ENCODE results near the gene FILIP1. TPM values are rescaled to one million over a fixed set of nuclear protein-coding genes. Genes with fewer than 3 reads are reported as not detected.
A peak's percentile ranks its signal among the peaks of the same experiment; 100 is the strongest.
"Not testable (repeated sequence)": the region's sequence is repeated elsewhere in the genome, so short reads cannot be mapped to it uniquely, and the experiment has no call there.

The FILIP1 gene
- total and polyA plus RNA-seq, 10 of the 15 experiments (the other 5 are each of a cell fraction or from before 2014, with no cell fraction given) = 0.23 to 2.0 (median 0.44) TPM

DNA sequence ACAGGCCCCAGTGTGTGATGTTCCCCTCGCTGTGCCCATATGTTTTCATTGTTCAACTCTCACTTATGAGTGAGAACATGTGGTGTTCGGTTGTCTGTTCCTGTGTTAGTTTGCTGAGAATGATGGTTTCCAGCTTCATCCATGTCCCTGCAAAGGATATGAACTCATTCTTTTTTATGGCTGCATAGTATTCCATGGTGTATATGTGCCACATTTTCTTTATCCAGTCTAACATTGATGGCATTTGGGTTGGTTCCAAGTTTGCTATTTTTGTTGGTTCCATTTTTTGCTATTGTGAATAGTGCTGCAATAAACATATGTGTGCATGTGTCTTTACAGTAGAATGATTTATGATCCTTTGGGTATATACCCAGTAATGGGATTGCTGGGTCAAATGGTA lies 83.0 kb downstream of the FILIP1 start:
- ATAC-seq = not testable (repeated sequence)

DNA sequence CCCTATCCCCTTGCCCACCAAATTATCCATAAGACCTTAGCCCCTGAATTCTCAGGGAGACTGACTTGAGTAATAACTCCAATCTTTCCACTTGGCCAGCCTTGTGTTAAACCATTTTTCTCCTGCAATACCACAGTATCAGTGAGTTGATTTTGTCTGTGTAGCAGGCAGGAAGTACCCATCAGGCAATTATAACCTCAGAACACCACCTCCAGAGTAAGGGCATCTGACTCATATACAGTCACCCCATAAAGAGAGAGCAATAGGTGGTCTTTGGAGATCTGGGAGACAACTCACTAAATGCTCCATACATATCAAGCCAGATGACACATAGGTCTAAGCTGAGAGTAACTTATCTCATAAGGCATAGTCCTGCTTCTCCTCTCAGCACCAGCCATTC lies 83.7 kb downstream of the FILIP1 start:
- FAIRE-seq (no peak), DNase-seq (ENCODE audit: low read depth, low spot score) (no peak), ATAC-seq (peak; percentile 24; the same call in 1 of the 3 replicates)
- H3K79me2 ChIP-seq (ENCODE audit: control insufficient read depth, insufficient read depth, low read length) = no peaks in the 10 kb centered on the region
- no peaks in the 10 kb centered on the region for H3K4me1 ChIP-seq (ENCODE audit: control insufficient read depth, insufficient read depth, low read length)
- in situ Hi-C loops (cut with MboI) (no loop called here), intact Hi-C loops (cut with micrococcal nuclease; ENCODE audit: unreplicated experiment) (loop anchor here (5.0 kb wide), 1 partner anchor 33 kb away; no protein-coding TSS in a partner anchor)
- TF ChIP-seq JUND (IDR thresholded peaks at IDR 0.05; ENCODE audit: low read depth, low read length) (no peak), MTA2 (IDR thresholded peaks at IDR 0.05; ENCODE audit: low read depth) (no peak), NFIC (IDR thresholded peaks at IDR 0.05; ENCODE audit: low read depth, low read length) (no peak), RCOR1 (conservative IDR thresholded peaks at IDR 0.05; ENCODE audit: low read depth, low read length) (no peak), EP300 (IDR thresholded peaks at IDR 0.05; ENCODE audit: borderline replicate concordance in 1 of 2, control insufficient read depth in 1 of 2, low read depth in 2 of 2, low read length in 2 of 2) (no peak), WRNIP1 (IDR thresholded peaks at IDR 0.05; ENCODE audit: borderline replicate concordance, low read depth, low read length) (no peak), SMC3 (IDR thresholded peaks at IDR 0.05; ENCODE audit: borderline replicate concordance, low read length) (no peak)
- TF ChIP-seq, protein P1, sequence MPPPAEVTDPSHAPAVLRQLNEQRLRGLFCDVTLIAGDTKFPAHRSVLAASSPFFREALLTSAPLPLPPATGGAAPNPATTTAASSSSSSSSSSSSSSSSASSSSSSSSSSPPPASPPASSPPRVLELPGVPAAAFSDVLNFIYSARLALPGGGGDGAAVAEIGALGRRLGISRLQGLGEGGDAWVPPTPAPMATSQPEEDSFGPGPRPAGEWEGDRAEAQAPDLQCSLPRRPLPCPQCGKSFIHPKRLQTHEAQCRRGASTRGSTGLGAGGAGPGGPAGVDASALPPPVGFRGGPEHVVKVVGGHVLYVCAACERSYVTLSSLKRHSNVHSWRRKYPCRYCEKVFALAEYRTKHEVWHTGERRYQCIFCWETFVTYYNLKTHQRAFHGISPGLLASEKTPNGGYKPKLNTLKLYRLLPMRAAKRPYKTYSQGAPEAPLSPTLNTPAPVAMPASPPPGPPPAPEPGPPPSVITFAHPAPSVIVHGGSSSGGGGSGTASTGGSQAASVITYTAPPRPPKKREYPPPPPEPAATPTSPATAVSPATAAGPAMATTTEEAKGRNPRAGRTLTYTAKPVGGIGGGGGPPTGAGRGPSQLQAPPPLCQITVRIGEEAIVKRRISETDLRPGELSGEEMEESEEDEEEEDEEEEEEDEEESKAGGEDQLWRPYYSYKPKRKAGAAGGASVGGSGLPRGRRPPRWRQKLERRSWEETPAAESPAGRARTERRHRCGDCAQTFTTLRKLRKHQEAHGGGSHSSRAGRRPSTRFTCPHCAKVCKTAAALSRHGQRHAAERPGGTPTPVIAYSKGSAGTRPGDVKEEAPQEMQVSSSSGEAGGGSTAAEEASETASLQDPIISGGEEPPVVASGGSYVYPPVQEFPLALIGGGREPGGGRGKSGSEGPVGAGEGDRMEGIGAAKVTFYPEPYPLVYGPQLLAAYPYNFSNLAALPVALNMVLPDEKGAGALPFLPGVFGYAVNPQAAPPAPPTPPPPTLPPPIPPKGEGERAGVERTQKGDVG (CRISPR knock-in tag; IDR thresholded peaks at IDR 0.05) = no peak
- no peak overlapping the region for H3K9ac ChIP-seq (ENCODE audit: control insufficient read depth, insufficient read depth, low read length)
- no peaks in the 10 kb centered on the region; the same call in 2 of the 3 replicates for H3K9me3 ChIP-seq (replicated peaks; ENCODE audit: control insufficient read depth, insufficient read depth, low read length)
- H3K4me2 ChIP-seq (ENCODE audit: control insufficient read depth, insufficient read depth) = no peak overlapping the region
- POLR2A ChIA-PET = no interaction called here
- no peaks in the 10 kb centered on the region for H4K20me1 ChIP-seq (ENCODE audit: control insufficient read depth, insufficient read depth)
- H3K4me3 ChIP-seq = no peak overlapping the region
- CTCF ChIA-PET = interaction anchor here (0.7 kb wide), 2 partner anchors 143 to 450 kb away, joined by 3 read pairs; no protein-coding TSS in a partner anchor
- H3K27ac ChIP-seq (ENCODE audit: control insufficient read depth, insufficient read depth) = no peak overlapping the region
- RAD21 ChIA-PET (ENCODE audit: unreplicated experiment) = no interaction called here
- BruUV-seq (replicated peaks) = no TSS peak
- no peaks in the 10 kb centered on the region for H3K27me3 ChIP-seq (replicated peaks in 1 of 2; ENCODE audit: control insufficient read depth in 2 of 2, insufficient read depth in 2 of 2, low read length in 1 of 2)
- SMC1A ChIA-PET (ENCODE audit: uncharacterized antibody, unreplicated experiment) = no interaction called here
- no peak overlapping the region for H2AFZ ChIP-seq (ENCODE audit: control insufficient read depth, low read depth, low read length)
- H3K36me3 ChIP-seq (ENCODE audit: control insufficient read depth in 2 of 2, insufficient read depth in 2 of 2, low read length in 1 of 2) = no peaks in the 10 kb centered on the region

More for the DNA sequence above, 83.0 kb downstream of the FILIP1 start:
- H2AFZ ChIP-seq (ENCODE audit: control insufficient read depth, low read depth, low read length); DNase-seq (ENCODE audit: low read depth, low spot score); H3K9ac ChIP-seq (ENCODE audit: control insufficient read depth, insufficient read depth, low read length); H4K20me1 ChIP-seq (ENCODE audit: control insufficient read depth, insufficient read depth); H3K4me1 ChIP-seq (ENCODE audit: control insufficient read depth, insufficient read depth, low read length); H3K9me3 ChIP-seq (replicated peaks; ENCODE audit: control insufficient read depth, insufficient read depth, low read length); BruUV-seq (replicated peaks); POLR2A ChIA-PET; H3K27ac ChIP-seq (ENCODE audit: control insufficient read depth, insufficient read depth); in situ Hi-C loops (cut with MboI); CTCF ChIA-PET; H3K36me3 ChIP-seq (ENCODE audit: control insufficient read depth in 2 of 2, insufficient read depth in 2 of 2, low read length in 1 of 2); H3K27me3 ChIP-seq (replicated peaks in 1 of 2; ENCODE audit: control insufficient read depth in 2 of 2, insufficient read depth in 2 of 2, low read length in 1 of 2); FAIRE-seq; H3K4me2 ChIP-seq (ENCODE audit: control insufficient read depth, insufficient read depth); H3K79me2 ChIP-seq (ENCODE audit: control insufficient read depth, insufficient read depth, low read length); RAD21 ChIA-PET (ENCODE audit: unreplicated experiment); SMC1A ChIA-PET (ENCODE audit: uncharacterized antibody, unreplicated experiment); H3K4me3 ChIP-seq: not testable (repeated sequence)
- intact Hi-C loops (cut with micrococcal nuclease; ENCODE audit: unreplicated experiment) = loop anchor here (5.0 kb wide), 1 partner anchor 33 kb away; no protein-coding TSS in a partner anchor
- 31% methylated on average over 2 of the region's 2 CpGs for WGBS (ENCODE audit: insufficient coverage, insufficient replicate concordance, low lambda C conversion rate, missing lambda C conversion rate)

Measured in GM12878 (cell line).